Lower leg skin (tissue), 4 donors: ENCODE results near the gene DSG2. TPM values are rescaled to one million over a fixed set of nuclear protein-coding genes. Genes with fewer than 3 reads are reported as not detected.
A peak's percentile ranks its signal among the peaks of the same experiment; 100 is the strongest.

ENCODE experiments used
- DNase-seq, 2 donors: peaks; one replicate each; pipeline ENCODE4 v3.0.0-alpha.2; 2019; ENCODE audit warnings: low spot score in 2 of 2
- H3K4me3 ChIP-seq: fragments of 200-600 bp; sonication (generic); 2 replicates; pipeline ENCODE4 v1.5.1; 2017; ENCODE audit warnings: mild to moderate bottlenecking, low read depth; ENCODE audit not compliant: poor library complexity, severe bottlenecking
- POLR2A ChIP-seq, 2 donors: fragments of 450-650 bp; IDR thresholded peaks; one replicate each; pipeline ENCODE4 v1.6.1; 2016 to 2017; ENCODE audit warnings: antibody characterized with exemption in 2 of 2, mild to moderate bottlenecking in 1 of 2, moderate library complexity in 1 of 2
- WGBS, 2 donors: methylation state at CpG; one replicate each; pipeline ENCODE4 v1.1.5; 2018; 5-methylcytosine and 5-hydroxymethylcytosine counted together
- intact Hi-C: fragments of 100-400 bp; cut with DNase I; formaldehyde crosslinking; loops from one replicate; pipeline ENCODE4 v1.15.0; 2023; ENCODE audit warnings: low total_unique reads
- total RNA-seq, 4 donors: library from RNA; depleted of rRNA; stranded (reverse); fragments of >200 nt; gene quantifications; one replicate each; pipeline ENCODE4 v1.1.0, GENCODE V29; 2016
- TF ChIP-seq, protein P1 (sequence below), 3 donors: fragments of 450-650 bp; IDR thresholded peaks; one replicate each; pipeline ENCODE4 v1.5.1; 2016; ENCODE audit warnings: antibody characterized with exemption in 3 of 3, mild to moderate bottlenecking in 3 of 3, moderate library complexity in 2 of 3

DSG2 gene
- 10 to 100 TPM; 11.0 to 28.0 (median 19.2) TPM for total RNA-seq

DNA sequence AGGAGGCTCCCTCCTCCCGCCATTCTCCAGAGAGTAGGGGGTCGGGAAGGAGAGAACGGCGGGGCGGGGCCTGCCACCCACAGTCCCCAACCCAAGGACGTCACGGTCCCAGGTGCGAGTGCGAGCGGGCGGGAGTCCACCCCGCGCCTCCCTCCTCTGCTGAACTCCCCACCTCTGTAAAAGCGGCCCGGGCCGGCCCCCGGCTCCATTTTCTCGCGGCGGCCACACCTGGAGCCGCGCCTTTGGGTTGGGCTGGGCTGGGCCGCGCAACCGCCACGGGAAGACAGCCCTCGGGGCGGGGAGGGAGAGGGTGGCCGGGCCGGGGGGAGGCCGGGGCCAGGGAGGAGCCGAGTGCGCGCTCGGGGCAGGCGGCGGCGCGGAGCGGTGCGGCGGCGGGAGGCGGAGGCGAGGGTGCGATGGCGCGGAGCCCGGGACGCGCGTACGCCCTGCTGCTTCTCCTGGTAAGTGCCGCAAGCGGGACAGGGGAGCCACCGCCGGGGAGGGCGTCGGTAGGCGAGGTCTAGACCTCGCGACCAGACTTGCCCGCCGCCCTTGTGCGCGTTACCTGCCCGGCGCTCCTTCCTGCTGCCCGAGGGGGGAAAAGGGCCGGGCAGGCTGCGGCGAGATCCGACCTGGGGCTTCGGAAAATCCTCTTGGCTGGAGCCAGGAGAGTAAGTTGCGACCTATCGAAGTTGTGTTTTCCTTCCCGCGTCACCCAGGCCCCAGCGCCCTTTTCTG, at the start of gene DSG2:
TSS of gene DSG2 (plus strand) at position 342 of the 738 bp plus-strand sequence. CDS start at position 417, 75 bp downstream.
- H3K4me3 ChIP-seq = peak within 1 kb of the TSS; percentile 50
- 1 to 2% methylated on average over 34 to 58 of the region's 79 CpGs for WGBS, 2 donors
- TF ChIP-seq, protein P1, sequence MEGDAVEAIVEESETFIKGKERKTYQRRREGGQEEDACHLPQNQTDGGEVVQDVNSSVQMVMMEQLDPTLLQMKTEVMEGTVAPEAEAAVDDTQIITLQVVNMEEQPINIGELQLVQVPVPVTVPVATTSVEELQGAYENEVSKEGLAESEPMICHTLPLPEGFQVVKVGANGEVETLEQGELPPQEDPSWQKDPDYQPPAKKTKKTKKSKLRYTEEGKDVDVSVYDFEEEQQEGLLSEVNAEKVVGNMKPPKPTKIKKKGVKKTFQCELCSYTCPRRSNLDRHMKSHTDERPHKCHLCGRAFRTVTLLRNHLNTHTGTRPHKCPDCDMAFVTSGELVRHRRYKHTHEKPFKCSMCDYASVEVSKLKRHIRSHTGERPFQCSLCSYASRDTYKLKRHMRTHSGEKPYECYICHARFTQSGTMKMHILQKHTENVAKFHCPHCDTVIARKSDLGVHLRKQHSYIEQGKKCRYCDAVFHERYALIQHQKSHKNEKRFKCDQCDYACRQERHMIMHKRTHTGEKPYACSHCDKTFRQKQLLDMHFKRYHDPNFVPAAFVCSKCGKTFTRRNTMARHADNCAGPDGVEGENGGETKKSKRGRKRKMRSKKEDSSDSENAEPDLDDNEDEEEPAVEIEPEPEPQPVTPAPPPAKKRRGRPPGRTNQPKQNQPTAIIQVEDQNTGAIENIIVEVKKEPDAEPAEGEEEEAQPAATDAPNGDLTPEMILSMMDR (IDR thresholded peaks at IDR 0.05) = no peak
- intact Hi-C loops = no loop called here
- DNase-seq = peak; percentile 46 to 91

DNA sequence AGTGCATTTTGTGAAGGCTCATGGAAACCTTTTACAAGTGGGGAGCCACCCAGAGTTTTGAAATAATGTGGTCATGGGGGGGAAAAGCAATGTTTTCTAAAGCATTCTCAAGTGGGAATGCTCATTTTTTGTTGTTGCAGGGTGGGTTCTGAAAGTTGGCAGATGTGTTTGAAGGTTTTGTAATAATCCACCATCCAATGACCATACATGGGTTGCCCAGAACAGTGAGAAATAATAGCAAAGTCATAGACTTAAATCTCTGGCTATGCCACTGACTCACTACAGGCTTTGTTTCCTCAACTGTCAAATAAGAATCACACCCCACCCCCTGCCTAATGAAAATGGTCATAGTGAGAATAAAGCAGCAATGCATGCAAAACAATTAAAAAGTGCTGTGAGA, 47.6 kb upstream of the DSG2 start:
- no peak for DNase-seq
- H3K4me3 ChIP-seq = no peak overlapping the region
- TF ChIP-seq POLR2A (IDR thresholded peaks at IDR 0.05) = no peak
- TF ChIP-seq, protein P1 (IDR thresholded peaks at IDR 0.05) = no peak
- intact Hi-C loops = no loop called here

DNA sequence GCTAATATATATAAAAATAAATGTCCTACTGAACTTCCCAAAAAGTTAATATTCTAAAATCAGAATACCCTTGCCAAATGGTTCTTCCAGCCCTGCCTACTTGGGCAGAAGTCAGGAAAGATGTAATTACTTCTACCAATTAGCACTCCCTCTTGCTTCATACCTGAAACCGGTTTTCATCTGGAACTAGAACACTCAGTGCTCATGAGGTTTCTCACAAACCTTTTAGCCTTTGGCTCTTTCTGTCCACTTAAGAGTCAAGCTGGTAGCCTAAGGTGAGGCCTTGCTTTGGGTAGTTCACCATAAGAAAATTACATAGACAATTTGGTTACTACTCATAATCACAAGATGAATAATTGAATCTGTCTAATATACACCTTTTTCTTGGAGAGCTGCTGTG, 46.4 kb upstream of the DSG2 start:
- 50 to 52% methylated on average over 1 of the region's 1 CpG for whole genome bisulfite sequencing, 2 donors
- TF ChIP-seq POLR2A (IDR thresholded peaks at IDR 0.05) = no peak
- TF ChIP-seq, protein P1 (IDR thresholded peaks at IDR 0.05) = no peak
- intact Hi-C loops = no loop called here
- no peak for DNase-seq
- no peak overlapping the region for H3K4me3 ChIP-seq

DNA sequence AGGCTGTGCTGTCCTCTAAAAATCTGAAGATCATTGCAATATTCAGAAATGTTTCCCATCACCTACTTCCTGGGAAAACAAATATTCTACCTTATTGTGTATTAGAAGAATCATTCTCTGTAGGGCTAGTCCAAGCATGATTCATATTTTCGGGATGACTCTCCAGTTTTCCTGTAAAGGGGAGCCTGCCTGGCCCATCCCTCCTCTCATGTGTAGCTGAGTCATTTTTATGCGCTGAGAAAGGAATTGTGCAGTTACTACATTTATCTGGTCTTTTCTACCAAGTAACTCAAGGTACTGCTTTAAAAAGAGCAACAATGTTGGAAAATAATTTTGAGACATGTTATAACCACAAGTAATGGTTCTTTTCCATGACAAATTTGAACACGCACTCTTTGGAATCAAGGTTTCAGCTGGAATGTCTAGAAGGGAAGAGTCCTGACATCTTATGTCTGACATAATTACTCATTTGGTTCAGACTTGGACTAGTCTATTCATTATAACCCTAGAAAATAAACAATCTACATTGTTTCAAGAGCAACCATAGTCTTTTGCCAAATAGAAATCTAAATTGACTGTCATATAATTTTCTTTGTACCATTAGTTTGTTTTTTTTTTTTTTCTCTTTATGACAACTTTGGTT, 43.8 kb upstream of the DSG2 start:
- no peak overlapping the region for H3K4me3 ChIP-seq
- intact Hi-C loops = no loop called here
- 44 to 50% methylated on average over 3 of the region's 3 CpGs for WGBS, 2 donors
- DNase-seq = no peak
- no peak for TF ChIP-seq POLR2A (IDR thresholded peaks at IDR 0.05)
- TF ChIP-seq, protein P1 (IDR thresholded peaks at IDR 0.05) = no peak

DNA sequence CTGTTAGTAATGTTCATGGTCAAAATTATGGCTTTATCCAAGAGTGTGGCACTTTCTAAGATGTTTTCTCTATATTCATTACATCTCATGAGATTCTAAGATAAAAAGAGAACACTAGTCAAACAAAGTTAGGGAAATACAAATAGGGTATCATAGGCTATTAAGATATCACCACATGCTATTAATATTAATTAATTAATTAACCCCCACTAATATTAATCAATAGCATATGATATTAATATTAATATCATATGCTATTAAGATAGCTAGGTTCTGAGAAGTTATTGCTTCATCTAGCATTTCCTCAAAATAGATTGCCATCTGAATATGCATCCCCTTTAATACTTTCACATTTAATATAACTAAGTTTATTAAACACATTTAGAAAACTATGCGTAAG, 28.3 kb upstream of the DSG2 start:
- 94 to 96% methylated on average over 1 of the region's 1 CpG for WGBS, 2 donors

More for the DNA sequence above, 28.3 kb upstream of the DSG2 start:
- no peak for DNase-seq
- intact Hi-C loops = no loop called here
- TF ChIP-seq POLR2A (IDR thresholded peaks at IDR 0.05) = no peak
- TF ChIP-seq, protein P1 (IDR thresholded peaks at IDR 0.05) = no peak
- H3K4me3 ChIP-seq = no peak overlapping the region
